GM12874 (cell line): ENCODE measurements around the gene LEMD2.

Experiments
- CTCF ChIP-seq: IDR thresholded peaks from 2 replicates; pipeline ENCODE4 v1.5.1; 2011; ENCODE audit warnings: low read depth, mild to moderate bottlenecking, control low read depth, low read length, moderate library complexity; ENCODE audit not compliant: insufficient read depth

The LEMD2 gene

GRCh38 chr6:33781131-33781975 is 7.6 kb downstream of the LEMD2 start:
- TF ChIP-seq CTCF = no peak

GRCh38 chr6:33779895-33780294 is 9.0 kb downstream of the LEMD2 start:
- no peak for TF ChIP-seq CTCF

GRCh38 chr6:33779290-33779689 is 9.6 kb downstream of the LEMD2 start:
- no peak for TF ChIP-seq CTCF

- no peak for TF ChIP-seq CTCF
Observed at GRCh38 chr6:33778444-33779121, 10.3 kb downstream of the LEMD2 start.

GRCh38 chr6:33777398-33778388 is 11.2 kb downstream of the LEMD2 start:
- TF ChIP-seq CTCF = no peak

- no peak for TF ChIP-seq CTCF
Observed at GRCh38 chr6:33776764-33777163, 12.2 kb downstream of the LEMD2 start.

GRCh38 chr6:33776186-33776585 is 12.7 kb downstream of the LEMD2 start:
- no peak for TF ChIP-seq CTCF
